Kidney epithelial cell (primary cell): ENCODE results near the gene ADM. TPM values are rescaled to one million over a fixed set of nuclear protein-coding genes. Genes with fewer than 3 reads are reported as not detected.

Experiments used
- DNase-seq: peaks from one replicate; pipeline ENCODE4 v3.0.0-alpha.2; 2010; ENCODE audit warnings: low read depth
- H3K27me3 ChIP-seq: 2 replicates; pipeline ENCODE4 v1.6.0; 2011; ENCODE audit warnings: low read length; ENCODE audit not compliant: control insufficient read depth, insufficient read depth
- H3K36me3 ChIP-seq: 2 replicates; pipeline ENCODE4 v1.5.1; 2011; ENCODE audit warnings: low read length; ENCODE audit not compliant: control insufficient read depth, insufficient read depth
- H3K4me3 ChIP-seq: 2 replicates; pipeline ENCODE4 v1.5.1; 2011; ENCODE audit warnings: low read depth, mild to moderate bottlenecking, control low read depth, low read length
- CTCF ChIP-seq: IDR thresholded peaks from 2 replicates; pipeline ENCODE4 v1.5.1; 2011; ENCODE audit warnings: mild to moderate bottlenecking, moderate library complexity, low read length, control low read depth, inconsistent platforms; ENCODE audit not compliant: insufficient read depth, poor library complexity, severe bottlenecking
- total RNA-seq: library from RNA; depleted of rRNA; stranded (reverse); fragments of >200 nt; gene quantifications from 2 replicates; pipeline ENCODE4 v1.2.3, GENCODE V29; 2015

The ADM gene
- total RNA-seq, 1 donor from 2014 or later, result 68.1 TPM

- H3K27me3 ChIP-seq, result no peaks in the 10 kb centered on the region
- no peak overlapping the region for H3K4me3 ChIP-seq
- no peaks in the 10 kb centered on the region for H3K36me3 ChIP-seq
- TF ChIP-seq CTCF, result no peak
- DNase-seq, result no peak
These were observed 6.9 kb downstream of the ADM start for GRCh38 chr11:10311802-10312201.

GRCh38 chr11:10314199-10315072 is 9.6 kb downstream of the ADM start:
- no peak overlapping the region for H3K4me3 ChIP-seq
- H3K27me3 ChIP-seq, result no peaks in the 10 kb centered on the region
- no peaks in the 10 kb centered on the region for H3K36me3 ChIP-seq
- no peak for DNase-seq
- no peak for TF ChIP-seq CTCF

GRCh38 chr11:10315083-10315482 is 10.2 kb downstream of the ADM start:
- no peak for DNase-seq
- Histone ChIP-seq H3K27me3 (no peaks in the 10 kb centered on the region), H3K36me3 (no peaks in the 10 kb centered on the region), H3K4me3 (no peak overlapping the region)
- no peak for TF ChIP-seq CTCF

GRCh38 chr11:10317151-10317755 is 12.4 kb downstream of the ADM start:
- H3K36me3 ChIP-seq, result no peaks in the 10 kb centered on the region
- DNase-seq, result no peak
- no peak overlapping the region for H3K4me3 ChIP-seq
- TF ChIP-seq CTCF, result no peak
- H3K27me3 ChIP-seq, result no peaks in the 10 kb centered on the region

GRCh38 chr11:10317776-10318526 is 13.1 kb downstream of the ADM start:
- Histone ChIP-seq H3K4me3 (no peak overlapping the region), H3K27me3 (no peaks in the 10 kb centered on the region), H3K36me3 (no peaks in the 10 kb centered on the region)
- TF ChIP-seq CTCF, result no peak
- DNase-seq, result no peak
